Right lobe of liver (tissue), 6 donors: ENCODE results near the gene TTC19. TPM values are rescaled to one million over a fixed set of nuclear protein-coding genes. Genes with fewer than 3 reads are reported as not detected.

Experiments
- ATAC-seq, 4 donors: fragments of 200-7000 bp; cut with Tn5 transposase; one replicate each; pipeline ENCODE4 v1.9.1; 2020; ENCODE audit warnings: mild to moderate bottlenecking in 4 of 4, moderate library complexity in 4 of 4
- DNase-seq, 3 donors: peaks; one replicate each; pipeline ENCODE4 v3.0.0-alpha.2; 2020
- H3K27ac ChIP-seq, 3 donors: fragments of 200-600 bp; one replicate each; pipeline ENCODE4 v1.8.0; 2022
- H3K27me3 ChIP-seq, 2 donors: fragments of 200-600 bp; one replicate each; pipeline ENCODE4 v1.8.0; 2022
- H3K36me3 ChIP-seq, 4 donors: fragments of 200-600 bp; sonication (generic) in 1 of 4; one replicate each; pipeline versions ENCODE4 v1.5.1 to v1.8.0; 2017 to 2022; ENCODE audit warnings: control low read depth in 1 of 4
- H3K4me1 ChIP-seq, 4 donors: fragments of 200-600 bp; sonication (generic) in 1 of 4; one replicate each; pipeline versions ENCODE4 v1.5.1 to v1.8.0; 2017 to 2022; ENCODE audit warnings: control low read depth in 1 of 4
- H3K4me3 ChIP-seq, 3 donors: fragments of 200-600 bp; one replicate each; pipeline ENCODE4 v1.8.0; 2022
- H3K9me3 ChIP-seq, 4 donors: fragments of 200-600 bp; sonication (generic) in 1 of 4; one replicate each; pipeline versions ENCODE4 v1.5.1 to v1.8.0; 2017 to 2022; ENCODE audit warnings: control low read depth in 1 of 4
- POLR2A ChIP-seq: fragments of 450-650 bp; IDR thresholded peaks from one replicate; pipeline ENCODE4 v1.6.1; 2017; ENCODE audit warnings: antibody characterized with exemption, mild to moderate bottlenecking
- WGBS: methylation state at CpG from one replicate; pipeline ENCODE4 v1.1.6; 2018; ENCODE audit warnings: low coverage, low lambda C conversion rate; ENCODE audit not compliant: insufficient coverage; ENCODE audit errors: missing lambda C conversion rate; 5-methylcytosine and 5-hydroxymethylcytosine counted together
- intact Hi-C, 2 donors: fragments of 100-400 bp; cut with DNase I; formaldehyde crosslinking; loops; one replicate each; pipeline versions ENCODE4 v1.11.2 to v1.14.1; 2022
- total RNA-seq, 6 experiments: library from RNA; depleted of rRNA in 2 of 6; stranded (reverse); fragments of >200 nt in 2 of 6; fragmentation: NEBNext Ultra II Directional in 3 of 6; extraction: Animal tissue kit (Norgen Biotek cat#: 25700) in 3 of 6; gene quantifications; one replicate each; pipeline versions ENCODE4 v1.1.0 to v1.2.4, GENCODE V29; 2016 to 2023
- TF ChIP-seq, protein P1 (sequence below), 4 donors: fragments of 200-600 bp in 3 of 4; fragments of 450-650 bp in 1 of 4; IDR thresholded peaks; one replicate each; pipeline versions ENCODE4 v1.5.1 to v1.8.0; 2016 to 2022; ENCODE audit warnings: antibody characterized with exemption in 4 of 4, mild to moderate bottlenecking in 2 of 4
- donor health status: DM: no; HTN: yes; CAD: no.
- donor health status: DM: no; HTN: no; CAD: no.
- donor health status: DM: no; HTN: no; CAD: no.
- donor health status: DM: no; HTN: yes; CAD: no.
- donor health status: DM: no; HTN: yes; CAD: no.

The TTC19 gene
- total RNA-seq, 6 experiments from 2014 or later = 14.3 to 32.3 (median 19.9) TPM

DNA sequence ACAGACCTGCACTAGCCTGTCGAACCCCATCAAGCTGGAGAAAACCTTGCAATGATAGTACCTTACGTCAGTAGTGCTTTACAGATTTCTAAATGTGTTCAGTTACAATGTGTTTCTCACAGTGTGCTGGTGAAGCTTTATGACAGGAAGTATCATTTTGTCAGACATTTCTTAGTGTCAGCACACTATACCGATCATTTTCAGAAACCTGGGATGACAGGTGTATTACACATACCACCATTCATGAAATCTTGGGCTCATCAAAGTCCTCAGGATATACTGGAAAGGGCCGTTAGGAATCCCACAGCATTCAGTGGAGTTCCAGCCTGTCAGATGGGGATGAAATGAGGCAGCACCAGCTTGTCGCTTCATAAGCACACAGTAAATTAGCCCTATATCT is 27.3 kb downstream of the TTC19 start:
- no peaks in the 10 kb centered on the region for H3K4me1 ChIP-seq
- H3K27me3 ChIP-seq = no peaks in the 10 kb centered on the region
- H3K27ac ChIP-seq = no peak overlapping the region
- intact Hi-C loops = no loop called here
- no peak for TF ChIP-seq POLR2A
- TF ChIP-seq, protein P1, sequence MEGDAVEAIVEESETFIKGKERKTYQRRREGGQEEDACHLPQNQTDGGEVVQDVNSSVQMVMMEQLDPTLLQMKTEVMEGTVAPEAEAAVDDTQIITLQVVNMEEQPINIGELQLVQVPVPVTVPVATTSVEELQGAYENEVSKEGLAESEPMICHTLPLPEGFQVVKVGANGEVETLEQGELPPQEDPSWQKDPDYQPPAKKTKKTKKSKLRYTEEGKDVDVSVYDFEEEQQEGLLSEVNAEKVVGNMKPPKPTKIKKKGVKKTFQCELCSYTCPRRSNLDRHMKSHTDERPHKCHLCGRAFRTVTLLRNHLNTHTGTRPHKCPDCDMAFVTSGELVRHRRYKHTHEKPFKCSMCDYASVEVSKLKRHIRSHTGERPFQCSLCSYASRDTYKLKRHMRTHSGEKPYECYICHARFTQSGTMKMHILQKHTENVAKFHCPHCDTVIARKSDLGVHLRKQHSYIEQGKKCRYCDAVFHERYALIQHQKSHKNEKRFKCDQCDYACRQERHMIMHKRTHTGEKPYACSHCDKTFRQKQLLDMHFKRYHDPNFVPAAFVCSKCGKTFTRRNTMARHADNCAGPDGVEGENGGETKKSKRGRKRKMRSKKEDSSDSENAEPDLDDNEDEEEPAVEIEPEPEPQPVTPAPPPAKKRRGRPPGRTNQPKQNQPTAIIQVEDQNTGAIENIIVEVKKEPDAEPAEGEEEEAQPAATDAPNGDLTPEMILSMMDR (IDR thresholded peaks at IDR 0.05) = no peak
- no peak overlapping the region for H3K4me3 ChIP-seq
- DNase-seq = no peak
- H3K9me3 ChIP-seq = no peaks in the 10 kb centered on the region
- no peak for ATAC-seq
- peaks cover 7 to 75% (median 38%) of the 10 kb centered on the region in 4 donors for H3K36me3 ChIP-seq
- WGBS = 88% methylated on average over 5 of the region's 5 CpGs

DNA sequence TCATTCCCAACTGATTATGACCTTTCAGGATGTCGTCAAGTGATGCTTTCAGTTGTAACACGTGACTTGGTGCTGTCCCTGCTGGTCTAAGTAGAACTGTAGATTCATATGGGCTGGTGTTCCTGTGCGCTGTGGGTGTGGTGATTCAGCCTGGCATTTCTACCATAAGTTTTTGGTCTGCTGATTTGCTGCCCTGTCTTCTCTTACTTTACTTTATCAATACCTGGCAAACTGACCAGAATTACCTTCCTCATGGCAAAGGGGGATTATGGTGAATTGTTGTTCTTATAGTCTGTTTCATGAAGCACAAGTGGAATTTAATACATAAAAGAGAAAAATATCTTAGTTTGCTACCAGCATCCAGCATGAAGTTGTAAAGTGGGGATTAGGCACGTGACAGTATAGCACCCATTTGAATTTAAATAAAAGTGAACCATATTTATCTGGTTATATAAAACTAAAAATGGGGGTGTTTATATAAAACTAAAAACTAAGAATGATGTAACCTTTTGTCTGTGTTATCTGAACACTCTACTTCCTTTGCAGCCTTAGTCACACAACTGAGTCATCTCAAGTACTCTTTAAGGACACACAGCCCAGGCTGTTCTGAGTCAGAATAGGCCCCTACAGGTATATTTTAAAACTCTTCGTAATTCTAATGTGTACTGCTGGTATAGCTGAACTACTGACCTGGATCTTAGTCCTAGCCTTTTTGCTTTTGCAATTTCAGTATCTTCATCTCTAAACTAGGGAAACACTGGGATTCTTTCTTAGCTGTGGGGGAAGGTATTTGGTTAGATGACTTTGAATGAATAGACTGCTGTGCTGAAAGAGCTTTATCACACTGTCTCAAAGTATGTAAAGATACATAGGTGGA is 28.3 kb downstream of the TTC19 start:
- Histone ChIP-seq H3K4me1 (no peaks in the 10 kb centered on the region), H3K27ac (no peak overlapping the region), H3K27me3 (no peaks in the 10 kb centered on the region), H3K4me3 (no peak overlapping the region), H3K36me3 (peaks cover 7 to 85% (median 45%) of the 10 kb centered on the region in 4 donors), H3K9me3 (no peaks in the 10 kb centered on the region)
- ATAC-seq (peak; percentile 37 to 79 (median 60)), DNase-seq (no peak)
- TF ChIP-seq POLR2A = no peak
- TF ChIP-seq, protein P1 (IDR thresholded peaks at IDR 0.05) = no peak
- intact Hi-C loops = no loop called here
- 69% methylated on average over 5 of the region's 5 CpGs for WGBS

DNA sequence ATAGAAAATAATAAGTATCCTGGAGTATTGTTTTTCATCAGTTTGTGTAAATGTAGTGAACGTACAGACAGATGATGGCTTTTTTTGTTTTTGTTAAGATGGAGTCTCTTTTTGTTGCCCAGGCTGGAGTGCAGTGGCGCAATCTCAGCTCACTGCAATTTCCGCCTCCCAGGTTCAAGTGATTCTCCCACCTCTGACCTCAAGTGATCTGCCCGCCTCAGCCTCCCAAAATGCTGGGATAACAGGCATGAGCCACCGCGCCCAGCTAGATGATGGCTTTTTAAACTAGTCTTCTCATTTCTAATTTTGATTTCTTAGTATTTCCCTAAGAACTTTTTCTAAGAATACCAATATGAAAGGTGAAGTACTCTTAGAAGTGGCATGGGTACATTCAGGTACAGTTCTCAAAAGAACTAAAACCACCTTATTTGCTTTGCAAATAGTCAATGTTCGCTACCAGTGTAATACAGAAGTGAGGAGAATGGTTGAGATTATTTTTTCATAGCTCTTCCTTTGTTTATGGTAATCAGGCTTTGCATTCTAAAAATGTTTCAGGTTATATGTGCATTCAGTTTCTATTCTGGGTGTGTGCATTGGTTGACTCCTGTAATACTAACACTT is 34.2 kb downstream of the TTC19 start:
- H3K27ac ChIP-seq = no peak overlapping the region
- 79% methylated on average over 3 of the region's 7 CpGs for WGBS
- no peaks in the 10 kb centered on the region for H3K9me3 ChIP-seq
- intact Hi-C loops = no loop called here
- ATAC-seq (no peak), DNase-seq (no peak)
- H3K4me3 ChIP-seq = no peak overlapping the region
- H3K27me3 ChIP-seq = no peaks in the 10 kb centered on the region
- TF ChIP-seq POLR2A = no peak
- TF ChIP-seq, protein P1 (IDR thresholded peaks at IDR 0.05) = no peak
- H3K36me3 ChIP-seq = peaks cover 7 to 75% (median 37%) of the 10 kb centered on the region in 4 donors
- no peaks in the 10 kb centered on the region for H3K4me1 ChIP-seq

DNA sequence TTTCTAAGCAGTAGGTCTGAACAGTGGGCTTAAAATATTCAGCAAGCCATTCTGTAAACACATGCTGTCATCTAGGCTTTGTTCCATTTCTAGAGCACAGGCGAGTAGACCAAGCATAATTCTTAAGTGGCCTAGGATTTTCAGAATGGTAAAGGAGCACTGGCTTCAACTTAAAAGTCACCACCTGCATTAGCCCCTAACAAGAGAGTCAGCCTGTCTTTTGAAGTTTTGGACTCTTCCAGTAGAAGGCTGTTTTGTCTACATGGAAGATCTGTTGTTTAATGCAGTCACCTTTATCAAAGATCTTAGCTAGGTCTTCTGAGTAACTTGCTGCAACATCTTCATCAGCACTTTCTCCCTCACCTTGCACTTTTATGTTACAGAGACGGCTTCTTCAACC is 36.6 kb downstream of the TTC19 start:
- Histone ChIP-seq H3K36me3 (peaks cover 0 to 50% (median 24%) of the 10 kb centered on the region in 4 donors), H3K27ac (peak overlapping the region in 2 of 3 donors; percentile 13 to 92), H3K4me1 (peaks cover 0 to 14% (median 4%) of the 10 kb centered on the region in 4 donors), H3K4me3 (no peak overlapping the region), H3K27me3 (no peaks in the 10 kb centered on the region), H3K9me3 (no peaks in the 10 kb centered on the region)
- 95% methylated on average over 2 of the region's 2 CpGs for WGBS
- intact Hi-C loops = no loop called here
- TF ChIP-seq, protein P1 (IDR thresholded peaks at IDR 0.05) = no peak
- TF ChIP-seq POLR2A = no peak
- DNase-seq (no peak), ATAC-seq (no peak)
